ENCODE data around the gene TRIM34.
"Not testable (repeated sequence)": the region's sequence is repeated elsewhere in the genome, so short reads cannot be mapped to it uniquely, and the experiment has no call there.

TRIM34 gene

DNA sequence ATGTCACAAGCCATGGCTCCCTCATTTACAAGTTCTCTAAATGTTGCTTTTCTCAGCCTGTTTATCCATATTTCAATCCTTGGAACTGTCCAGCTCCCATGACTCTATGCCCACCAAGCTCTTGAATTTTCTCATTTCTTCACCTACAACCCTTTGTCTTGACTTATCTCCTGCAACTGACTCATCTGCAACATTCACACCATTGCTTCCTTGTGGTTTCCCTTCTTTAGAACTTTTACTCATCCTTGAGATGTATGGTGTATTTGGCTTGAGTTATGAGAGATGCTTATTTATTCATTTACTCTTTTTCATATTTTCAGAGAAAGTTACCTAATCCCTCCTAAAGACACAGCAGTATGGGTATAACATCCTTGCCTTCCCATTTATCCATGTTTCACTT is 18.8 kb downstream of the TRIM34 start:
- Mint-ChIP-seq H3K9me3 (no peaks in the 10 kb centered on the region), H3K27me3 (no peaks in the 10 kb centered on the region), H3K36me3 (peaks cover 30 to 45% of the 10 kb centered on the region in 2 donors), H3K4me1 (no peaks in the 10 kb centered on the region), H3K27ac (no peak overlapping the region), H3K4me3 (no peak overlapping the region)
- DNase-seq (no peak), ATAC-seq (replicated peaks) (no peak)

DNA sequence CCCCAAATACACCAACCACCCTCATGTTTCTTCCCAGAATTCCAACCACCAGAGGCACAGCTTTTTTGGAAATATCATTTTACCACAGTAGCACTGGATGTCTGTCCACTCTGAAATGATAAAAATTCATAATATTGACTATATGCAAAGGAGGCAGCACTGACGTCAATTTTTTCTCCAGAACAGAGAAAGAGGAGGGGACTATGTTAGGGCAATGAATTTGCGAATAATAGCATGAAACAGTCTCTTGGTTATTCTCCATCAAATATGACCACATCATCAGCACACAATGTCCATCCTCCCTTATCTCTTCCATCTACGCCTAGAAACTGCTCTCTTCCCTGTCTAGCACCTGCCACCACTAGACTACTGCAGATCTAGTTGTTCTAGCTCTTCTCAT is 21.3 kb downstream of the TRIM34 start:
- no peaks in the 10 kb centered on the region for H3K4me1 Mint-ChIP-seq
- H3K9me3 Mint-ChIP-seq, result no peaks in the 10 kb centered on the region
- DNase-seq (no peak), ATAC-seq (replicated peaks) (no peak)
- H3K4me3 Mint-ChIP-seq, result no peak overlapping the region
- no peaks in the 10 kb centered on the region for H3K27me3 Mint-ChIP-seq
- peaks cover 15 to 29% of the 10 kb centered on the region in 2 donors for H3K36me3 Mint-ChIP-seq
- H3K27ac Mint-ChIP-seq, result no peak overlapping the region

DNA sequence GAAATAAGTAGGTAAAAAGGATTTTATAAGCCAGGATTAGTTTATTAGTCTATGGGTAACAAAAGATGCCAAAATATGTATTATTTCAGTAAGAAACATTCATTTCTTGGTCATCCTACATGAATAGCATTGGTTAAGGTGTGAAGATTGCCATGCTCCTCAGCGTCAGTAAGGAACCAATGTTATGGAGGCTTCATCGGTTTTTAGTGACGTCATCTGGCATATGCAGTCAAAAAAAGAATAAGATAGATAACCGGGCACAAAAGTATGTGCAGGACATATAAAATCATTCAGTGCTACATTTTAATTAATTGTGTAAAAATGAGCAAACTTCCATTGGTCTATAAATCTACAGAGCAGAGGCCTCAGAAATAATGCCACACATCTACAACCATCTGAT is 30.7 kb downstream of the TRIM34 start:
- H3K9me3 Mint-ChIP-seq, result no peaks in the 10 kb centered on the region
- H3K4me1 Mint-ChIP-seq, result no peaks in the 10 kb centered on the region
- no peak for ATAC-seq (replicated peaks)
- H3K4me3 Mint-ChIP-seq, result no peak overlapping the region
- no peaks in the 10 kb centered on the region for H3K27me3 Mint-ChIP-seq
- H3K27ac Mint-ChIP-seq, result no peak overlapping the region
- DNase-seq, result no peak
- H3K36me3 Mint-ChIP-seq, result peaks cover 15 to 33% of the 10 kb centered on the region in 2 donors

GRCh38 chr11:5656956-5657355 is 32.2 kb downstream of the TRIM34 start:
- not testable (repeated sequence) for H3K4me3 Mint-ChIP-seq; H3K9me3 Mint-ChIP-seq; ATAC-seq (replicated peaks); H3K4me1 Mint-ChIP-seq; DNase-seq; H3K27ac Mint-ChIP-seq; H3K27me3 Mint-ChIP-seq
- H3K36me3 Mint-ChIP-seq, result peaks cover 14 to 30% of the 10 kb centered on the region in 2 donors

- Mint-ChIP-seq H3K36me3 (peaks cover 7 to 23% of the 10 kb centered on the region in 2 donors), H3K27ac (no peak overlapping the region), H3K4me3 (no peak overlapping the region), H3K9me3 (no peaks in the 10 kb centered on the region), H3K4me1 (no peaks in the 10 kb centered on the region), H3K27me3 (no peaks in the 10 kb centered on the region)
- DNase-seq, result no peak
- ATAC-seq (replicated peaks), result no peak
Measured at GRCh38 chr11:5658318-5658717, 33.5 kb downstream of the TRIM34 start.

GRCh38 chr11:5663511-5663910 is 38.7 kb downstream of the TRIM34 start:
- ATAC-seq (replicated peaks), result no peak
- H3K9me3 Mint-ChIP-seq, result no peaks in the 10 kb centered on the region
- no peak overlapping the region for H3K27ac Mint-ChIP-seq
- no peak overlapping the region for H3K4me3 Mint-ChIP-seq
- no peak for DNase-seq
- no peaks in the 10 kb centered on the region for H3K27me3 Mint-ChIP-seq
- no peaks in the 10 kb centered on the region for H3K4me1 Mint-ChIP-seq
- H3K36me3 Mint-ChIP-seq, result peaks cover 10 to 13% of the 10 kb centered on the region in 2 donors

GRCh38 chr11:5665051-5665570 is 40.3 kb downstream of the TRIM34 start:
- Mint-ChIP-seq H3K27ac (no peak overlapping the region), H3K9me3 (no peaks in the 10 kb centered on the region), H3K27me3 (no peaks in the 10 kb centered on the region), H3K4me3 (no peak overlapping the region), H3K4me1 (no peaks in the 10 kb centered on the region), H3K36me3 (peaks cover 12 to 14% of the 10 kb centered on the region in 2 donors)
- no peak for DNase-seq
- no peak for ATAC-seq (replicated peaks)

DNA sequence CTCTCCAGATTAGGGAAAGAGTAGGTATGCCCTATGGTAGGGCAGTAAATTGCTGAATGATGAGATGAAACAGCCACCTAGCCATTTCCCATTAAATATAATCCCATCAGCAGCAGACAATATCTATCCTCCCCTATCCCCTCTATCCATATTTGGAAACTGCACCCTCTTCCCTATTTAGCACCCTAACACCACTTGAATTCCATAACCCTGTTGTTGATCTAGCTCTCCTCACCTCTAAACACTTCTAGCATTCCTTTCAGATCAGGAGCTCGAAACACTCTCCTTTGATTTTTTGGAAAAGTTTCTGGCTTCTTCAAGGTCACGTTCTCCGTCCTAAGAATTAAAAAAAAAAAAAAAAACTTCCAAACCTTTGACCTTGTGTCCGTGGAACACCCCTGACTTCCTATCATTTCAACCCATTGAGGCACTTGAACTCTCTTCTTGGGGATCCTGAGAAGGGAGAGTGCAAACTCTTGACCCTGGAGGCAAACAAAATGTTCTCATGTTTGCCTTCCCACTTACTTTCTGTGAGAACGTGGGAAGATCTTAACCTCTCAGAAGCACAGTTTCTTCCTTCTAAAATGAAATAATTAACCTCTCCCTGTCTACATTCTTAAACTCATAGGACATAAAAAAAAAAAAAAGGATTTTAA is 41.1 kb downstream of the TRIM34 start:
- no peak for DNase-seq
- Mint-ChIP-seq H3K27me3 (no peaks in the 10 kb centered on the region), H3K36me3 (peaks cover 12 to 19% of the 10 kb centered on the region in 2 donors), H3K27ac (no peak overlapping the region), H3K4me3 (no peak overlapping the region), H3K4me1 (no peaks in the 10 kb centered on the region), H3K9me3 (no peaks in the 10 kb centered on the region)
- ATAC-seq (replicated peaks), result no peak

DNA sequence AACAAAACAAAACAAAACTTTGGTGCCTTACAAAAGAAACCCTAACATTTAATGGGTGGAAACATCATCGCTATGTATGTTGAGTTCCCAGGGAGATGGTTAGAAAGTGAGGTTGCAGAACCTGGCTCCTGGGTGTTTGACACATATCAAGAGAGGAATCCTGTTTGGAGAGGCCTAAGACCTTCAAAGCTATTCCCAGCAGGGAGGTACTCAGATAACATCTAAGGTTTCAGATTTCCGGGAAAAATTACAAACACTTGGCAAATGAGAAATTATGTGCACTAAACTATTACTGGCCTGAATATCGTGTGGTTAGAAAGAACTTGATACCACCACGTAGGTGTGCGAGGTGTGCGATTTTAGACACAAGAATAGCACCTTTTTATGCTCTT is 41.6 kb downstream of the TRIM34 start:
- peaks cover 12 to 20% of the 10 kb centered on the region in 2 donors for H3K36me3 Mint-ChIP-seq

DNA sequence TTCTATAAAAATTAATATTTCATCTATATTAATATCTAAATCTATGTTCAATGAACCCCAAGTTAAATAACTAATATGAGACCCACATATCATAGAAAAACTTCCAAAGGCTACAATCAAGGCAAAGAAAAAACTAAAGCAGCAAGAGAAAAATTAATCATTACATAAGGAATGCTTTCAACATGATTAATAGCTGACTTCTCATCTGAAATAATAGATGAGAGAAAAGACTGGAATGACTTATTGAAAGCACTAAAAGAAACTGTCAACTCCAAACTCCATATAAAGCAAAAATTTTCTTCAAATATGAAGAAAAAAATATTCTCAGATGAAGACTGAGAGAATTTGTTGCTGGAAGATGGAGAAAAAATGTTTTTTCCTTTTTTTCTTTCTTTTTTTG is 47.0 kb downstream of the TRIM34 start:
- Mint-ChIP-seq H3K4me1 (peaks cover 0 to 9% of the 10 kb centered on the region in 2 donors), H3K4me3 (no peak overlapping the region), H3K36me3 (peaks cover 6 to 24% of the 10 kb centered on the region in 2 donors), H3K9me3 (no peaks in the 10 kb centered on the region), H3K27me3 (no peaks in the 10 kb centered on the region), H3K27ac (no peak overlapping the region)
- ATAC-seq (replicated peaks) (no peak), DNase-seq (no peak)

More for the DNA sequence above, 41.6 kb downstream of the TRIM34 start:
- DNase-seq (no peak), ATAC-seq (replicated peaks) (no peak)
- Mint-ChIP-seq H3K27me3 (no peaks in the 10 kb centered on the region), H3K9me3 (no peaks in the 10 kb centered on the region), H3K4me3 (no peak overlapping the region), H3K4me1 (no peaks in the 10 kb centered on the region), H3K27ac (no peak overlapping the region)

GRCh38 chr11:5674391-5674790 is 49.6 kb downstream of the TRIM34 start:
- Mint-ChIP-seq H3K27ac (no peak overlapping the region), H3K4me1 (peaks cover 0 to 17% of the 10 kb centered on the region in 2 donors), H3K4me3 (no peak overlapping the region), H3K36me3 (peaks cover 20 to 22% of the 10 kb centered on the region in 2 donors), H3K27me3 (no peaks in the 10 kb centered on the region), H3K9me3 (no peaks in the 10 kb centered on the region)
- ATAC-seq (replicated peaks) (no peak), DNase-seq (no peak)

DNA sequence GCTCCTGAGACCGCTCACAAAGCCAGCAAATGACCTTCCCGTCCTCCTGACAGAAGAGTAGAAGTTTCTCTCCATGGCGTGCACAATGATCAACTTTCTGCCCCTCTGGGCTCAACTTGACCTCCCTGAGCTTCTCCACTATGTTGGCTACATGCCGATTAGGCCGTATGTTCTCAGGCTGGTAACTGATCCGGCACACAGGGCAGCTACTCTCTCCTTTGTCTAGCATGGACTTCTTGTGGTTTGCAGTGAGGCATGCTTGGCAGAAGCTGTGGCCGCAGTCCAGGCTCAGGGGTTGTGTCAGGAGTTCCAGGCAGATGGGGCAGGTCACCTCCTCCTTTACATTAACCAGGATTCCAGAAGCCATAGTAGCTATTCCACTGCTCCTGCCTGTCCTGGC is 55.0 kb downstream of the TRIM34 start:
- no peak for ATAC-seq (replicated peaks)
- Mint-ChIP-seq H3K27me3 (no peaks in the 10 kb centered on the region), H3K9me3 (no peaks in the 10 kb centered on the region), H3K36me3 (peaks cover 17 to 34% of the 10 kb centered on the region in 2 donors), H3K27ac (no peak overlapping the region), H3K4me1 (peaks cover 9 to 32% of the 10 kb centered on the region in 2 donors), H3K4me3 (no peak overlapping the region)
- DNase-seq, result no peak

GRCh38 chr11:5682890-5683441 is 58.2 kb downstream of the TRIM34 start:
- not testable (repeated sequence) for H3K27ac Mint-ChIP-seq; H3K9me3 Mint-ChIP-seq; H3K4me3 Mint-ChIP-seq; ATAC-seq (replicated peaks); H3K27me3 Mint-ChIP-seq; DNase-seq
- Mint-ChIP-seq H3K36me3 (peaks cover 9 to 29% of the 10 kb centered on the region in 2 donors), H3K4me1 (peaks cover 17 to 36% of the 10 kb centered on the region in 2 donors)

DNA sequence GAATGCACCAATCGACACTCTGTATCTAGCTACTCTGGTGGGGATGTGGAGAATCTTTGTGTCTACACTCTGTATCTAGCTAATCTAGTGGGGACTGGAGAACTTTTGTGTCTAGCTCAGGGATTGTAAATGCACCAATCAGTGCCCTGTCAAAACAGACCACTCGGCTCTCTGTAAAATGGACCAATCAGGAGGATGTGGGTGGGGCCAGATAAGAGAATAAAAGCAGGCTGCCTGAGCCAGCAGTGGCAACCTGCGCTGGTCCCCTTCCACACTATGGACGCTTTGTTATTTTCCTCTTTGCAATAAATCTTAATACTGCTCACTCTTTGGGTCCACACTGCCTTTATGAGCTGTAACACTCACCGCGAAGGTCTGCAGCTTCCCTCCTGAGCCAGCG is 58.8 kb downstream of the TRIM34 start:
- not testable (repeated sequence) for H3K9me3 Mint-ChIP-seq; H3K27me3 Mint-ChIP-seq; DNase-seq; ATAC-seq (replicated peaks)
- Mint-ChIP-seq H3K27ac (peak overlapping the region; percentile 93), H3K36me3 (peaks cover 9 to 23% of the 10 kb centered on the region in 2 donors), H3K4me1 (peaks cover 20 to 42% of the 10 kb centered on the region in 2 donors), H3K4me3 (peak overlapping the region; percentile 88)

GRCh38 chr11:5684036-5684645 is 59.3 kb downstream of the TRIM34 start:
- Mint-ChIP-seq H3K36me3 (peaks cover 9 to 17% of the 10 kb centered on the region in 2 donors), H3K27ac (peak overlapping the region; percentile 93), H3K9me3 (no peaks in the 10 kb centered on the region), H3K27me3 (no peaks in the 10 kb centered on the region), H3K4me3 (peak overlapping the region; percentile 88), H3K4me1 (peaks cover 20 to 40% of the 10 kb centered on the region in 2 donors)
- DNase-seq (no peak), ATAC-seq (replicated peaks) (peak; percentile 33)
